ENCODE measurements around the gene ADAMTSL5. TPM values are rescaled to one million over a fixed set of nuclear protein-coding genes. Genes with fewer than 3 reads are reported as not detected.

The ADAMTSL5 gene
- total and polyA plus RNA-seq, 4 experiments from 2014 or later, result 1.5 to 3.6 (median 2.4) TPM

- Mint-ChIP-seq H3K4me3 (no peak overlapping the region), H3K36me3 (peaks cover 0 to 3% of the 10 kb centered on the region in 2 donors), H3K4me1 (peaks cover 10 to 24% (median 13%) of the 10 kb centered on the region in 4 donors)
Measured at GRCh38 chr19:1505991-1506881, 6.6 kb downstream of the ADAMTSL5 start.

GRCh38 chr19:1505012-1505411 lies 7.8 kb downstream of the ADAMTSL5 start:
- Mint-ChIP-seq H3K27ac (peak overlapping the region in 2 of 7 donors; percentile 41 to 70), H3K4me1 (peaks cover 8 to 18% (median 10%) of the 10 kb centered on the region in 4 donors), H3K4me3 (no peak overlapping the region), H3K36me3 (peaks cover 0 to 3% of the 10 kb centered on the region in 2 donors), H3K9me3 (peaks cover 0 to 2% (median 0%) of the 10 kb centered on the region in 8 donors), H3K27me3 (peaks cover 3 to 16% of the 10 kb centered on the region in 2 donors)
- intact Hi-C loops (cut with micrococcal nuclease), result no loop called here
- no peak overlapping the region for H3K27ac ChIP-seq (ENCODE audit: low read depth, low read length)
- H3K36me3 ChIP-seq (ENCODE audit: insufficient read depth, low read length), result no peaks in the 10 kb centered on the region
- H3K4me3 ChIP-seq (ENCODE audit: low read length in 2 of 2), result no peak overlapping the region
- H3K9me3 ChIP-seq (ENCODE audit: control insufficient read depth in 1 of 2, low read length in 2 of 2), result no peaks in the 10 kb centered on the region
- ChIA-PET POLR2A (ENCODE audit: partially characterized antibody) (no interaction called here), CTCF (ENCODE audit: partially characterized antibody) (no interaction called here)
- H3K4me1 ChIP-seq (ENCODE audit: insufficient read depth, low read length), result peaks cover 20% of the 10 kb centered on the region
- DNase-seq, result peak in 1 of 5 donors; percentile 7
- no peaks in the 10 kb centered on the region for H3K27me3 ChIP-seq (ENCODE audit: insufficient read depth, low read length)

More at GRCh38 chr19:1505991-1506881, 6.6 kb downstream of the ADAMTSL5 start:
- Mint-ChIP-seq H3K27ac (peak overlapping the region in 4 of 7 donors; percentile 21 to 70 (median 48)), H3K27me3 (peaks cover 3 to 19% of the 10 kb centered on the region in 2 donors), H3K9me3 (peaks cover 0 to 2% (median 0%) of the 10 kb centered on the region in 8 donors)
- H3K9me3 ChIP-seq (ENCODE audit: control insufficient read depth in 1 of 2, low read length in 2 of 2), result no peaks in the 10 kb centered on the region
- H3K4me1 ChIP-seq (ENCODE audit: insufficient read depth, low read length), result peaks cover 20% of the 10 kb centered on the region
- no peak overlapping the region for H3K4me3 ChIP-seq (ENCODE audit: low read length in 2 of 2)
- no peaks in the 10 kb centered on the region for H3K27me3 ChIP-seq (ENCODE audit: insufficient read depth, low read length)
- intact Hi-C loops (cut with micrococcal nuclease), result no loop called here
- DNase-seq, result no peak
- ChIA-PET POLR2A (ENCODE audit: partially characterized antibody) (no interaction called here), CTCF (ENCODE audit: partially characterized antibody) (interaction anchor here (1.3 kb wide), 1 partner anchor 35 kb away, joined by 3 read pairs; no protein-coding TSS in a partner anchor)
- H3K27ac ChIP-seq (ENCODE audit: low read depth, low read length), result no peak overlapping the region
- no peaks in the 10 kb centered on the region for H3K36me3 ChIP-seq (ENCODE audit: insufficient read depth, low read length)

- peaks cover 5 to 15% (median 7%) of the 10 kb centered on the region in 4 donors for H3K4me1 Mint-ChIP-seq
- Histone ChIP-seq H3K4me3 (ENCODE audit: low read length in 2 of 2) (no peak overlapping the region), H3K36me3 (ENCODE audit: insufficient read depth, low read length) (no peaks in the 10 kb centered on the region), H3K4me1 (ENCODE audit: insufficient read depth, low read length) (peaks cover 20% of the 10 kb centered on the region), H3K9me3 (ENCODE audit: control insufficient read depth in 1 of 2, low read length in 2 of 2) (no peaks in the 10 kb centered on the region), H3K27me3 (ENCODE audit: insufficient read depth, low read length) (no peaks in the 10 kb centered on the region), H3K27ac (ENCODE audit: low read depth, low read length) (no peak overlapping the region)
- H3K36me3 Mint-ChIP-seq, result peaks cover 0 to 3% of the 10 kb centered on the region in 2 donors
- DNase-seq, result peak in 1 of 5 donors; percentile 14
- peaks cover 0 to 2% (median 0%) of the 10 kb centered on the region in 8 donors for H3K9me3 Mint-ChIP-seq
- POLR2A ChIA-PET (ENCODE audit: partially characterized antibody), result no interaction called here
- peak overlapping the region in 1 of 7 donors; percentile 70 for H3K27ac Mint-ChIP-seq
- CTCF ChIA-PET (ENCODE audit: partially characterized antibody), result interaction anchor here (1.1 kb wide), 1 partner anchor 13 kb away, joined by 4 read pairs; the partner anchor contains the start of gene REEP6
- intact Hi-C loops (cut with micrococcal nuclease), result loop anchor here (1.0 kb wide), 1 partner anchor 9 kb away; the partner anchor contains the start of gene ADAMTSL5
- H3K27me3 Mint-ChIP-seq, result peaks cover 3 to 13% of the 10 kb centered on the region in 2 donors
- no peak overlapping the region for H3K4me3 Mint-ChIP-seq
Measured at GRCh38 chr19:1503925-1504773, 8.7 kb downstream of the ADAMTSL5 start.

DNA sequence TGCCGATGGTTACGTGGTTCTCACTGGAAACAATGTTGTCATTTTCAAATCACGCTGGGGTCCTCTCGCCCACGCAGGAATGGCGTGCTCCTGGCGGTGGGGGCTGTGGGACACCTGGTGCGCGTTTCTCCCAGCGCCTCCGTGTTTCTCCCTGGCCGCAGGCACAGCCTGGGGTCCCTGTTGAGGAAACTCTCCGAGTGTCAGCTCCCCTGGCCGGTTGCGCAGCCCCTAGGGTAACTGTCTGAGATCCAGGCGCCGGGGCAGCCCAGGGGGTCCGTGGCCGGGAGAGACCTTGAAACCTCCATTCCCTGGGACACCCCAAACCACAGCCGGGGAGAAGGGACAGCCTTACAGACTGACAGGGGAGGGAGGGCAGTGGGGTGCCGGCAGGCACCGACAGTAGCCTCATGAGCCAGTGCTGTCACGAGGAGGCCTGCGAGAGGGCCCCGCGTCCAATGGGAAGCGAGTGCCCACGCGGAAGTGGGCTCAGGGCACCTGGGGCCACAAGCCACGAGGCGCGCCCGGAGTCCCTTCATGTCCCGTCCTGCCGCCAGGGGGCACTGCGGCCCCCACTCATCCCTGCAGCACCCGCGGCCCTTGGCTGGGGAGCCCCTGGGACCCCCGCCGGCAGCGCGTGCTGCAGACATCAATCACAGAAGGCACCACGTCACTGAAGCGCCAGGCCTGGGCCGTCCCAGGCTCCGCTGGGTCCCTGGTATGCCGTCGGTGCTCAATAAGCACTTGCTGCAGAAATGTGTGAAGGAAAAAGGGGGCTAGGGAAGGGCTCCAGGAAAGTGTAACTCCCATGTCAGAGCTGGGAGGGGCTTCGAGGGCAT lies 9.5 kb downstream of the ADAMTSL5 start:
- H3K4me1 Mint-ChIP-seq, result peaks cover 5 to 9% (median 6%) of the 10 kb centered on the region in 4 donors
- intact Hi-C loops (cut with micrococcal nuclease), result loop anchor here (1.0 kb wide), 1 partner anchor 10 kb away; the partner anchor contains the start of gene ADAMTSL5
- H3K27ac Mint-ChIP-seq, result no peak overlapping the region
- no peak overlapping the region for H3K4me3 ChIP-seq (ENCODE audit: low read length in 2 of 2)
- ChIA-PET CTCF (ENCODE audit: partially characterized antibody) (interaction anchor here (0.7 to 1.3 kb wide), 3 partner anchors 12 to 18 kb away, joined by 3 to 4 read pairs (median 3); partner anchors contain the start of gene REEP6), POLR2A (ENCODE audit: partially characterized antibody) (no interaction called here)
- no peak overlapping the region for H3K27ac ChIP-seq (ENCODE audit: low read depth, low read length)
- DNase-seq, result peak; percentile 50 to 59 (median 51)
- H3K27me3 Mint-ChIP-seq, result peaks cover 3 to 13% of the 10 kb centered on the region in 2 donors
- peaks cover 0 to 3% of the 10 kb centered on the region in 2 donors for H3K36me3 Mint-ChIP-seq
- H3K27me3 ChIP-seq (ENCODE audit: insufficient read depth, low read length), result no peaks in the 10 kb centered on the region
- peak overlapping the region in 1 of 8 donors; percentile 43 for H3K4me3 Mint-ChIP-seq
- no peaks in the 10 kb centered on the region for H3K36me3 ChIP-seq (ENCODE audit: insufficient read depth, low read length)
- peaks cover 0 to 2% (median 0%) of the 10 kb centered on the region in 8 donors for H3K9me3 Mint-ChIP-seq
- peaks cover 17% of the 10 kb centered on the region for H3K4me1 ChIP-seq (ENCODE audit: insufficient read depth, low read length)
- H3K9me3 ChIP-seq (ENCODE audit: control insufficient read depth in 1 of 2, low read length in 2 of 2), result no peaks in the 10 kb centered on the region

GRCh38 chr19:1502433-1503088 lies 10.3 kb downstream of the ADAMTSL5 start:
- no peak overlapping the region for H3K27ac ChIP-seq (ENCODE audit: low read depth, low read length)
- ChIA-PET POLR2A (ENCODE audit: partially characterized antibody) (no interaction called here), CTCF (ENCODE audit: partially characterized antibody) (interaction anchor here (0.7 to 1.3 kb wide), 3 partner anchors 12 to 18 kb away, joined by 3 to 4 read pairs (median 3); partner anchors contain the start of gene REEP6)
- H3K9me3 ChIP-seq (ENCODE audit: control insufficient read depth in 1 of 2, low read length in 2 of 2), result no peaks in the 10 kb centered on the region
- Mint-ChIP-seq H3K4me1 (peaks cover under 1 to 5% (median 2%) of the 10 kb centered on the region in 4 donors), H3K36me3 (no peaks in the 10 kb centered on the region), H3K27ac (peak overlapping the region in 1 of 7 donors; percentile 17), H3K9me3 (peaks cover 0 to 1% (median 0%) of the 10 kb centered on the region in 8 donors), H3K4me3 (no peak overlapping the region), H3K27me3 (peaks cover 3 to 9% of the 10 kb centered on the region in 2 donors)
- H3K36me3 ChIP-seq (ENCODE audit: insufficient read depth, low read length), result no peaks in the 10 kb centered on the region
- intact Hi-C loops (cut with micrococcal nuclease), result loop anchor here (1.0 kb wide), 1 partner anchor 11 kb away; the partner anchor contains the start of gene ADAMTSL5
- DNase-seq, result peak in 1 of 5 donors; percentile 9
- peaks cover 15% of the 10 kb centered on the region for H3K4me1 ChIP-seq (ENCODE audit: insufficient read depth, low read length)
- no peak overlapping the region for H3K4me3 ChIP-seq (ENCODE audit: low read length in 2 of 2)
- no peaks in the 10 kb centered on the region for H3K27me3 ChIP-seq (ENCODE audit: insufficient read depth, low read length)

DNA sequence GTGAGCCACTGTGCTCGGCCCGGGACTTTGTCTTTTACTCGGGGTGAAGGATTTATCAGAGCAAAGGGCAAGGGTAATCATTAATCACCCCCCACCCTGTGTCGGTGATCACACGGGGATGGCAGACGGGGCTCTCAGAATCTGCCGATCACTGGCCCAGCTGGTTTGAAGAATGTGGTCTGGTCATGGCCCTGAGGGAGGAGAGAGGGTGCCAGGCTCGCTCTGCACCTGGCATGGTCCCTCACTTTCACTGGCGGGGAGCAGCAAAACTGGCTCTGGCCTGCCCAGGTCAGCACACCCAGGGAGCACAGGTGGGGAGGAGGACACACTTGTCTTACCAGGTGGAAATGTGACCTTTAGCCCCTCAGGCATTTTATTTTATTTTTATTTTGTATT lies 11.6 kb downstream of the ADAMTSL5 start:
- no peaks in the 10 kb centered on the region for H3K27me3 ChIP-seq (ENCODE audit: insufficient read depth, low read length)
- no peaks in the 10 kb centered on the region for H3K4me1 Mint-ChIP-seq
- peaks cover 9% of the 10 kb centered on the region for H3K4me1 ChIP-seq (ENCODE audit: insufficient read depth, low read length)
- intact Hi-C loops (cut with micrococcal nuclease), result no loop called here
- POLR2A ChIA-PET (ENCODE audit: partially characterized antibody), result no interaction called here
- H3K4me3 Mint-ChIP-seq, result no peak overlapping the region
- H3K9me3 Mint-ChIP-seq, result peaks cover 0 to 1% (median 0%) of the 10 kb centered on the region in 8 donors
- CTCF ChIA-PET (ENCODE audit: partially characterized antibody), result interaction anchor here (1.1 to 1.8 kb wide), 2 partner anchors 10 to 57 kb away, joined by 4 read pairs; partner anchors contain the start of gene REEP6
- no peaks in the 10 kb centered on the region for H3K9me3 ChIP-seq (ENCODE audit: control insufficient read depth in 1 of 2, low read length in 2 of 2)
- H3K36me3 Mint-ChIP-seq, result no peaks in the 10 kb centered on the region
- H3K4me3 ChIP-seq (ENCODE audit: low read length in 2 of 2), result no peak overlapping the region
- no peaks in the 10 kb centered on the region for H3K36me3 ChIP-seq (ENCODE audit: insufficient read depth, low read length)
- H3K27me3 Mint-ChIP-seq, result peaks cover 3 to 8% of the 10 kb centered on the region in 2 donors
- H3K27ac ChIP-seq (ENCODE audit: low read depth, low read length), result no peak overlapping the region
- peak in 1 of 5 donors; percentile 2 for DNase-seq
- H3K27ac Mint-ChIP-seq, result no peak overlapping the region
